ENCODE measurements around the gene UPK3BL1. TPM values are rescaled to one million over a fixed set of nuclear protein-coding genes. Genes with fewer than 3 reads are reported as not detected.
"Not testable (repeated sequence)": the region's sequence is repeated elsewhere in the genome, so short reads cannot be mapped to it uniquely, and the experiment has no call there.

Gene UPK3BL1
- total and polyA plus RNA-seq, 2 of the 8 experiments (the other 6 are each of a cell fraction or from before 2014, with no cell fraction given): 6.4 to 16.1 TPM

DNA sequence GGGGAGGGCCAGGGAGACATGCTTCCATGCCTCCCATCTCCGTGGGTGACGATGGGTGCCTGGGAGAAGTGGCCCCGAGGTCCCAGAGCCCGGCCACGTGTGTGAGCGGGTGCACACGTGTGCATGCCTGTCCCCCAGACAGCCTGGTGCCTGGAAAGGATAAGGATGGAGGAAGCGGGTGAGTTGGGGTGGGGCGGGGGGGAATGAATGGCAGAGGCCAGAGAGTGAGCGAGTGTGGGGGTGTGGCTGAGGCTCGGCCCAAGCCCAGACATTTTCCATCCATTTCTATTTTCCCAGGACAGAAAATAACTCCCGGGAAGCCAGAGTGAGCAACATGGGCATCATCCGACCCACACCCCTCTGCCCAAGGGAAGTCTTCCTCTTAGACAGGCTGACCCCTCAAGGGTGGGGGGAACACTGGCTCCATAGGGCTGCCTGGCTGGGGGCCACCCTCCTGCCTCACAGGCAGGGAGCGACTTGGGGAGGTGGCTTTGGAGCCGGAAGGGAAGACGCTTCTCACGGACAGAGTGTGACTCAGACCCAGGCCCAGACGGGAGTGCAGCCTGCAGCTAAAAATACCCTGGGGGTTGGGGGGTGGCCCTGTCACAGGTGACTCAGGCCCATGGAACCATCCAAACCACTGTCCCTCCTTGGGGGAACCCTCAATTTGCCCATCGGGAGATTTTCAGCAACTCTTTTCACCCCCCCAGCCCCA is 38.0 kb downstream of the UPK3BL1 start:
- H2BK5ac ChIP-seq (ENCODE audit: low read depth, low read length); H3K27me3 ChIP-seq (replicated peaks in 1 of 4; ENCODE audit: control insufficient read depth in 3 of 4, extremely low read depth in 1 of 4, insufficient read depth in 3 of 4, low read length in 3 of 4); H3K56ac ChIP-seq (replicated peaks; ENCODE audit: insufficient read length, low read depth, low read length); H3K4ac ChIP-seq (replicated peaks; ENCODE audit: insufficient read length, low read depth, low read length); H3K36me3 ChIP-seq (ENCODE audit: control insufficient read depth in 2 of 4, insufficient read depth in 4 of 4, low read length in 3 of 4); H3K23ac ChIP-seq (ENCODE audit: insufficient read length); H3K14ac ChIP-seq (ENCODE audit: insufficient read length); H3K79me1 ChIP-seq (ENCODE audit: low read depth, low read length); DNase-seq (ENCODE audit: low read depth in 1 of 2, low spot score in 2 of 2); H3K79me2 ChIP-seq (ENCODE audit: control insufficient read depth in 1 of 2, insufficient read depth in 2 of 2, low read length in 2 of 2); H4K8ac ChIP-seq (ENCODE audit: extremely low read depth, insufficient read depth, low read length); H2BK15ac ChIP-seq (ENCODE audit: low read length); H2BK12ac ChIP-seq (ENCODE audit: low read depth, low read length); H3K4me1 ChIP-seq (replicated peaks in 1 of 4; ENCODE audit: control insufficient read depth in 3 of 4, insufficient read depth in 4 of 4, low read length in 3 of 4); H3K27ac ChIP-seq (ENCODE audit: low read depth, low read length); POLR2A ChIA-PET (ENCODE audit: partially characterized antibody); H3K23me2 ChIP-seq (ENCODE audit: low read depth, low read length); H2AK5ac ChIP-seq (ENCODE audit: low read depth, low read length); H2AFZ ChIP-seq (ENCODE audit: low read length); H2BK120ac ChIP-seq (replicated peaks; ENCODE audit: low read depth, low read length); H2BK20ac ChIP-seq (ENCODE audit: low read length); H3K9ac ChIP-seq (replicated peaks in 1 of 4; ENCODE audit: extremely low read depth in 1 of 4, low read depth in 3 of 4, low read length in 3 of 4); CTCF ChIA-PET (ENCODE audit: partially characterized antibody); FAIRE-seq; H3K18ac ChIP-seq (ENCODE audit: extremely low read depth, low read length); H4K91ac ChIP-seq (replicated peaks; ENCODE audit: insufficient read length, low read length); H4K5ac ChIP-seq (ENCODE audit: insufficient read length, low read depth, low read length); H3K4me2 ChIP-seq (ENCODE audit: insufficient read depth in 1 of 2, low read depth in 2 of 2, low read length in 2 of 2); H3K4me3 ChIP-seq (ENCODE audit: extremely low read depth in 1 of 4, insufficient read depth in 2 of 4, low read depth in 3 of 4, low read length in 4 of 4); H3K9me3 ChIP-seq (ENCODE audit: insufficient read depth in 2 of 2, low read depth in 1 of 2, low read length in 1 of 2); H4K20me1 ChIP-seq (replicated peaks in 1 of 2; ENCODE audit: control insufficient read depth in 1 of 2, insufficient read depth in 2 of 2, low read length in 2 of 2): not testable (repeated sequence)
- WGBS, 2 experiments (ENCODE audit: extremely low coverage in 1 of 2, insufficient coverage in 1 of 2, insufficient read length in 1 of 2, insufficient replicate concordance in 2 of 2, low coverage in 1 of 2, low lambda C conversion rate in 2 of 2, missing lambda C conversion rate in 1 of 2): 96% methylated on average over 5 of the region's 19 CpGs; no CpG with 5 or more reads in 1 of the 2 experiments

DNA sequence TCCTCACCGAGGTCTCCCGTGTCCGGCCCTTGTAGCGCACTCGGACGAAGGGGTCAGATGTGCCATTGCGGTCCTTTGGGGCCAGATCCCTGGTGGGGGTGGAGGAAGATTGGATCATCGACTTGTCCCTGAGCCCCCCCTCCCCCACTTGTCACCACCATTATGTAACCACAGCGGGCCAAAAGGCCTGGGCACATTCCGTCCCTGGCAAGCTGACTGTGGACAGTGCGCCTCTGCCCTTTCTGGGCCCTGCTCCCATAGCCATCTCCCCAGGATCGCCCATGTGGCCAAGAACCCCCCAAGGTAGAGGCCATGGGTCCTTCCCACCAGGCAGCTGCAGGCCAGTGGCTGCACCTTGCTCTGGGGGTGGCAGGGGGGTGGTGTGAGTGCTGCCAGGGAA is 40.3 kb downstream of the UPK3BL1 start:
- H3K79me1 ChIP-seq (ENCODE audit: low read depth, low read length); H3K4me3 ChIP-seq (ENCODE audit: extremely low read depth in 1 of 4, insufficient read depth in 2 of 4, low read depth in 3 of 4, low read length in 4 of 4); FAIRE-seq; H2BK15ac ChIP-seq (ENCODE audit: low read length); H4K5ac ChIP-seq (ENCODE audit: insufficient read length, low read depth, low read length); H2AK5ac ChIP-seq (ENCODE audit: low read depth, low read length); CTCF ChIA-PET (ENCODE audit: partially characterized antibody); H3K4me2 ChIP-seq (ENCODE audit: insufficient read depth in 1 of 2, low read depth in 2 of 2, low read length in 2 of 2); H3K79me2 ChIP-seq (ENCODE audit: control insufficient read depth in 1 of 2, insufficient read depth in 2 of 2, low read length in 2 of 2); H3K4ac ChIP-seq (replicated peaks; ENCODE audit: insufficient read length, low read depth, low read length); DNase-seq (ENCODE audit: low read depth in 1 of 2, low spot score in 2 of 2); H3K9ac ChIP-seq (replicated peaks in 1 of 4; ENCODE audit: extremely low read depth in 1 of 4, low read depth in 3 of 4, low read length in 3 of 4); H3K36me3 ChIP-seq (ENCODE audit: control insufficient read depth in 2 of 4, insufficient read depth in 4 of 4, low read length in 3 of 4); H3K4me1 ChIP-seq (replicated peaks in 1 of 4; ENCODE audit: control insufficient read depth in 3 of 4, insufficient read depth in 4 of 4, low read length in 3 of 4); H3K27me3 ChIP-seq (replicated peaks in 1 of 4; ENCODE audit: control insufficient read depth in 3 of 4, extremely low read depth in 1 of 4, insufficient read depth in 3 of 4, low read length in 3 of 4); POLR2A ChIA-PET (ENCODE audit: partially characterized antibody); H4K8ac ChIP-seq (ENCODE audit: extremely low read depth, insufficient read depth, low read length); H3K23ac ChIP-seq (ENCODE audit: insufficient read length); H2BK20ac ChIP-seq (ENCODE audit: low read length); H2BK5ac ChIP-seq (ENCODE audit: low read depth, low read length); H2BK120ac ChIP-seq (replicated peaks; ENCODE audit: low read depth, low read length); H3K18ac ChIP-seq (ENCODE audit: extremely low read depth, low read length); H2BK12ac ChIP-seq (ENCODE audit: low read depth, low read length); H4K20me1 ChIP-seq (replicated peaks in 1 of 2; ENCODE audit: control insufficient read depth in 1 of 2, insufficient read depth in 2 of 2, low read length in 2 of 2); H3K27ac ChIP-seq (ENCODE audit: low read depth, low read length); H3K56ac ChIP-seq (replicated peaks; ENCODE audit: insufficient read length, low read depth, low read length); H2AFZ ChIP-seq (ENCODE audit: low read length); H3K9me3 ChIP-seq (ENCODE audit: insufficient read depth in 2 of 2, low read depth in 1 of 2, low read length in 1 of 2); H3K14ac ChIP-seq (ENCODE audit: insufficient read length); H3K23me2 ChIP-seq (ENCODE audit: low read depth, low read length); H4K91ac ChIP-seq (replicated peaks; ENCODE audit: insufficient read length, low read length): not testable (repeated sequence)
- WGBS, 2 experiments (ENCODE audit: extremely low coverage in 1 of 2, insufficient coverage in 1 of 2, insufficient read length in 1 of 2, insufficient replicate concordance in 2 of 2, low coverage in 1 of 2, low lambda C conversion rate in 2 of 2, missing lambda C conversion rate in 1 of 2): no CpG with 5 or more reads among the region's 12 CpGs

Measured in H1 (cell line).